Ramos (cell line): ENCODE measurements around the gene POFUT1.
"Not testable (repeated sequence)": the region's sequence is repeated elsewhere in the genome, so short reads cannot be mapped to it uniquely, and the experiment has no call there.

Source experiments
- in situ Hi-C: fragments of 300-500 bp; cut with MboI; formaldehyde crosslinking; loops from one replicate; pipeline ENCODE4 v1.14.3; 2022; ENCODE audit warnings: low sequenced_read_pairs; ENCODE audit not compliant: unreplicated experiment

The POFUT1 gene

GRCh38 chr20:32232326-32232886 is 24.7 kb downstream of the POFUT1 start:
- in situ Hi-C loops: no loop called here

- in situ Hi-C loops: no loop called here
These were observed 25.6 kb downstream of the POFUT1 start for GRCh38 chr20:32233286-32233685.

GRCh38 chr20:32234135-32234808 is 26.6 kb downstream of the POFUT1 start:
- in situ Hi-C loops: no loop called here

GRCh38 chr20:32235331-32236047 is 27.8 kb downstream of the POFUT1 start:
- in situ Hi-C loops: no loop called here

GRCh38 chr20:32236048-32236533 is 28.4 kb downstream of the POFUT1 start:
- in situ Hi-C loops: no loop called here

- in situ Hi-C loops: no loop called here
These were observed 29.1 kb downstream of the POFUT1 start for GRCh38 chr20:32236819-32237218.

GRCh38 chr20:32237419-32237818 is 29.7 kb downstream of the POFUT1 start:
- in situ Hi-C loops: no loop called here

GRCh38 chr20:32238483-32239425 is 31.1 kb downstream of the POFUT1 start:
- in situ Hi-C loops: no loop called here

- in situ Hi-C loops: no loop called here
These were observed 32.5 kb downstream of the POFUT1 start for GRCh38 chr20:32240205-32240604.

- in situ Hi-C loops: no loop called here
These were observed 34.1 kb downstream of the POFUT1 start for GRCh38 chr20:32241807-32242206.

- in situ Hi-C loops: no loop called here
These were observed 36.6 kb downstream of the POFUT1 start for GRCh38 chr20:32244150-32244823.

GRCh38 chr20:32244959-32245358 is 37.3 kb downstream of the POFUT1 start:
- in situ Hi-C loops: no loop called here

GRCh38 chr20:32246208-32246607 is 38.5 kb downstream of the POFUT1 start:
- in situ Hi-C loops: not testable (repeated sequence)

GRCh38 chr20:32248043-32248442 is 40.4 kb downstream of the POFUT1 start:
- in situ Hi-C loops: no loop called here

- in situ Hi-C loops: no loop called here
These were observed 41.5 kb downstream of the POFUT1 start for GRCh38 chr20:32249030-32249738.

- in situ Hi-C loops: no loop called here
These were observed 43.8 kb downstream of the POFUT1 start for GRCh38 chr20:32251470-32251869.

- in situ Hi-C loops: no loop called here
These were observed 44.5 kb downstream of the POFUT1 start for GRCh38 chr20:32252189-32252588.

GRCh38 chr20:32260973-32261372 is 53.3 kb downstream of the POFUT1 start:
- in situ Hi-C loops: not testable (repeated sequence)

- in situ Hi-C loops: no loop called here
These were observed 54.0 kb downstream of the POFUT1 start for GRCh38 chr20:32261644-32262043.
